Measurements from ENCODE around the gene TINCR.
A peak's percentile ranks its signal among the peaks of the same experiment; 100 is the strongest.

The TINCR gene

DNA sequence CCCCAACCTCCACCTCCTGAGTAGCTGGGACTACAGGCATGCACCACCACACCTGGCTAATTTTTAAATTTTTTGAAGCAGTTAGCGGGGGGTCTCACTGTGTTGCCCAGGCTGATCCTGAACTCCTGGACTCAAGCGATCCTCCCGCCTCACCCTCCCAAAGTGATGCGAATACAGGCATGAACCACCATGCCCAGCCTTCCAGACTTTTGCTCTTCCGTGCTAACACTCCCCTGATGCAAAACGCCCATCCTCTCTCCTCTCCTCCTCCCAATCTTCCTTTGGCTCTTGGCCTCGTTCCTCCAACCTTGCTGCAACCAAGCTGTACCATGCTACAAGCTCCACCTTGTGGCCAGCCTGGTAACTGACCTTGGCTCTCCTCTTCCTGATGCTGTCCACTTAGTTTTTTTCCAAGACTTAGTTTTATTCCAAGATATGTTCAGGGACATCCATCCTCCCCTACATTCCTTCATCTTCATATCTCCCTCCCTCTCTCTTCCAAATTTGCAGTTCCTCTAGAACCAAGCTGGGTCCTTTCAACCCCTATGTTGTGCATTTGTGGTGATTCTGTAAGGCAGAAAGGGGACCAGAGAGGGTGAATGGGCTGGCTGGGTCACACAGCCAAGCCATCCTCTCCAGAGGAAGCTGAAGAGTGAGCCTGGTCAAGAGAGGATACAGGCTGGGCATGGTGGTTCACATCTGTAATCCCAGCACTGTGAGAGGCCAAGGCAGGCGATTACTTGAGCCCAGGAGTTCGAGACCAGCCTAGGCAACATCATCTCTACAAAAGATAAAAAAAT, 32.8 kb downstream of the TINCR start:
- no peak for TF ChIP-seq EZH2 (IDR thresholded peaks at IDR 0.05; ENCODE audit: borderline replicate concordance, low read length)
- TF ChIP-seq, protein P1, sequence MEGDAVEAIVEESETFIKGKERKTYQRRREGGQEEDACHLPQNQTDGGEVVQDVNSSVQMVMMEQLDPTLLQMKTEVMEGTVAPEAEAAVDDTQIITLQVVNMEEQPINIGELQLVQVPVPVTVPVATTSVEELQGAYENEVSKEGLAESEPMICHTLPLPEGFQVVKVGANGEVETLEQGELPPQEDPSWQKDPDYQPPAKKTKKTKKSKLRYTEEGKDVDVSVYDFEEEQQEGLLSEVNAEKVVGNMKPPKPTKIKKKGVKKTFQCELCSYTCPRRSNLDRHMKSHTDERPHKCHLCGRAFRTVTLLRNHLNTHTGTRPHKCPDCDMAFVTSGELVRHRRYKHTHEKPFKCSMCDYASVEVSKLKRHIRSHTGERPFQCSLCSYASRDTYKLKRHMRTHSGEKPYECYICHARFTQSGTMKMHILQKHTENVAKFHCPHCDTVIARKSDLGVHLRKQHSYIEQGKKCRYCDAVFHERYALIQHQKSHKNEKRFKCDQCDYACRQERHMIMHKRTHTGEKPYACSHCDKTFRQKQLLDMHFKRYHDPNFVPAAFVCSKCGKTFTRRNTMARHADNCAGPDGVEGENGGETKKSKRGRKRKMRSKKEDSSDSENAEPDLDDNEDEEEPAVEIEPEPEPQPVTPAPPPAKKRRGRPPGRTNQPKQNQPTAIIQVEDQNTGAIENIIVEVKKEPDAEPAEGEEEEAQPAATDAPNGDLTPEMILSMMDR (IDR thresholded peaks at IDR 0.05; ENCODE audit: low read length): peak; percentile 46; the same call in 1 of the 2 replicates
- no peak overlapping the region for H3K4me3 ChIP-seq (ENCODE audit: low read depth, low read length, poor library complexity, severe bottlenecking)
- H4K20me1 ChIP-seq (ENCODE audit: insufficient read depth, low read length): no peaks in the 10 kb centered on the region
- no peak overlapping the region for H3K9ac ChIP-seq (ENCODE audit: low read length)
- peaks cover 13% of the 10 kb centered on the region for H3K9me3 ChIP-seq (ENCODE audit: low read length)
- no peaks in the 10 kb centered on the region for H3F3A ChIP-seq (ENCODE audit: insufficient read depth, low read length)
- no peaks in the 10 kb centered on the region for H3K4me1 ChIP-seq (ENCODE audit: insufficient read depth, low read length, severe bottlenecking)
- no peaks in the 10 kb centered on the region for H3K9me2 ChIP-seq (ENCODE audit: low read depth, low read length)
- no peak overlapping the region for H3K4me2 ChIP-seq (ENCODE audit: low read length)
- no peaks in the 10 kb centered on the region for H3K36me3 ChIP-seq (ENCODE audit: insufficient read depth, low read length)
- no peak overlapping the region for H2AFZ ChIP-seq (ENCODE audit: low read length)
- peaks cover 1% of the 10 kb centered on the region; the same call in 1 of the 2 replicates for H3K27me3 ChIP-seq (ENCODE audit: insufficient read depth, low read length)
- no peak overlapping the region for H3K27ac ChIP-seq (ENCODE audit: low read depth, low read length, poor library complexity, severe bottlenecking)
- H3K79me2 ChIP-seq (ENCODE audit: insufficient read depth, low read length): no peaks in the 10 kb centered on the region

DNA sequence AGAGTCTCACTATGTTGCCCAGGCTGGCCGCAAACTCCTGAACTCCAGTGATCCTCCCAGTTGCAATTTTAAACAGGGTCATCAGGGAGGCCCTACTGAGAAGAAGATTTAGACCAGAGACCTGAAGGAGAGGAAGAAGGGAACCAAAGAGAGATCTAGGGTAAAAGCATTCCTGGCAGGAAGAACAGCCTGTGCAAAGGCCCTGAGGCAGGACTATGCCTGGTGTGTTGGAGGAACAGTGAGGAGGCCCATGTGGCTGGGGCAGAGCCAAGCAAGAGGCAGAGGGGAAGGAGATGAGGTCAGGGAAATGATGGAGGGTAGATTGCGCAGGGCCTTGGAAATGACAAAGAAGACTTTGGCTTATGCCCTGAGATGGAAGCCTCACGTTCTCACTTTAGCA, 34.5 kb downstream of the TINCR start:
- Histone ChIP-seq H3K4me2 (ENCODE audit: low read length) (no peak overlapping the region), H3K9ac (ENCODE audit: low read length) (no peak overlapping the region), H3K4me3 (ENCODE audit: low read depth, low read length, poor library complexity, severe bottlenecking) (no peak overlapping the region), H3F3A (ENCODE audit: insufficient read depth, low read length) (no peaks in the 10 kb centered on the region), H3K4me1 (ENCODE audit: insufficient read depth, low read length, severe bottlenecking) (no peaks in the 10 kb centered on the region), H3K9me2 (ENCODE audit: low read depth, low read length) (no peaks in the 10 kb centered on the region), H3K36me3 (ENCODE audit: insufficient read depth, low read length) (no peaks in the 10 kb centered on the region), H3K27ac (ENCODE audit: low read depth, low read length, poor library complexity, severe bottlenecking) (no peak overlapping the region), H3K27me3 (ENCODE audit: insufficient read depth, low read length) (peaks cover 5% of the 10 kb centered on the region; the same call in 1 of the 2 replicates), H3K9me3 (ENCODE audit: low read length) (peaks cover 13% of the 10 kb centered on the region), H3K79me2 (ENCODE audit: insufficient read depth, low read length) (no peaks in the 10 kb centered on the region), H2AFZ (ENCODE audit: low read length) (no peak overlapping the region), H4K20me1 (ENCODE audit: insufficient read depth, low read length) (no peaks in the 10 kb centered on the region)
- TF ChIP-seq, protein P1 (IDR thresholded peaks at IDR 0.05; ENCODE audit: low read length): no peak
- TF ChIP-seq EZH2 (IDR thresholded peaks at IDR 0.05; ENCODE audit: borderline replicate concordance, low read length): no peak

DNA sequence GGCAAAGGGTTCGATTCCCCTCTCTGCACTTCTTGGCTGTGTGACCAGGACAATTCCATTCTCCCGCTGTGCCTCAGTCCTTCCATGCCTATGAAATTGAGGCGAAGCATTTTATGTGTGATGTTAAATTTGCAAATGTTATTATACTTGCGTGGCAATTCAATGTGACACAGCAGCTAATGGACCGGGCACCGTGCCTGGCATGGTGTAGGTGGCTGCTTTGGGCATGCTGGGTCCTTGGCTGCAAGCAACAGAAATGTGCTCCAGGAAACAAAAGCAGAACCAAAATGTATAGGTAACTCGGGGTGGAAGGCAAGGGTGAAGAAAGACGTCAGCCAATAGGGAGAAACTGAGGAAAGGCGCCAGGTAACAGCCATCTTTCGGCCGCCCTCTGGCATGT, 37.1 kb downstream of the TINCR start:
- TF ChIP-seq EZH2 (IDR thresholded peaks at IDR 0.05; ENCODE audit: borderline replicate concordance, low read length): no peak
- TF ChIP-seq, protein P1 (IDR thresholded peaks at IDR 0.05; ENCODE audit: low read length): no peak
- H3K9me3 ChIP-seq (ENCODE audit: low read length): peaks cover 10% of the 10 kb centered on the region
- H2AFZ ChIP-seq (ENCODE audit: low read length): no peak overlapping the region
- no peaks in the 10 kb centered on the region for H3K36me3 ChIP-seq (ENCODE audit: insufficient read depth, low read length)
- no peak overlapping the region for H3K4me3 ChIP-seq (ENCODE audit: low read depth, low read length, poor library complexity, severe bottlenecking)
- H4K20me1 ChIP-seq (ENCODE audit: insufficient read depth, low read length): no peaks in the 10 kb centered on the region
- no peaks in the 10 kb centered on the region for H3K79me2 ChIP-seq (ENCODE audit: insufficient read depth, low read length)
- no peak overlapping the region for H3K4me2 ChIP-seq (ENCODE audit: low read length)
- no peak overlapping the region for H3K9ac ChIP-seq (ENCODE audit: low read length)
- H3K27me3 ChIP-seq (ENCODE audit: insufficient read depth, low read length): peaks cover 5% of the 10 kb centered on the region; the same call in 1 of the 2 replicates
- H3K4me1 ChIP-seq (ENCODE audit: insufficient read depth, low read length, severe bottlenecking): no peaks in the 10 kb centered on the region
- H3K9me2 ChIP-seq (ENCODE audit: low read depth, low read length): no peaks in the 10 kb centered on the region
- H3F3A ChIP-seq (ENCODE audit: insufficient read depth, low read length): no peaks in the 10 kb centered on the region
- H3K27ac ChIP-seq (ENCODE audit: low read depth, low read length, poor library complexity, severe bottlenecking): no peak overlapping the region

Data from OCI-LY1 (cell line).